Astrocyte (in vitro differentiated cells and primary cell): ENCODE data around the gene APP. TPM values are rescaled to one million over a fixed set of nuclear protein-coding genes. Genes with fewer than 3 reads are reported as not detected.
A peak's percentile ranks its signal among the peaks of the same experiment; 100 is the strongest.

Experiments
- DNase-seq: peaks from one replicate; pipeline ENCODE4 v3.0.0-alpha.2; 2010; ENCODE audit warnings: low read depth
- FAIRE-seq: peaks from 2 replicates; lab custom pipeline; 2011; peaks lifted over from hg19 to GRCh38; lab: Jason Lieb, UNC
- H2AFZ ChIP-seq: 2 replicates; pipeline ENCODE4 v1.6.0; 2012; ENCODE audit warnings: low read depth, low read length, inconsistent platforms
- H3K27ac ChIP-seq: 2 replicates; pipeline ENCODE4 v1.5.1; 2011; ENCODE audit warnings: low read depth, low read length, inconsistent platforms
- H3K27me3 ChIP-seq: 2 replicates; pipeline ENCODE4 v1.6.0; 2011; ENCODE audit warnings: low read length, inconsistent platforms; ENCODE audit not compliant: insufficient read depth
- H3K36me3 ChIP-seq: 2 replicates; pipeline ENCODE4 v1.5.1; 2011; ENCODE audit warnings: low read length, inconsistent platforms; ENCODE audit not compliant: insufficient read depth
- H3K4me1 ChIP-seq: 2 replicates; pipeline ENCODE4 v1.5.1; 2011; ENCODE audit warnings: low read length, inconsistent platforms; ENCODE audit not compliant: insufficient read depth
- H3K4me2 ChIP-seq: 2 replicates; pipeline ENCODE4 v1.6.0; 2012; ENCODE audit warnings: low read length, inconsistent platforms
- H3K4me3 ChIP-seq: 2 replicates; pipeline ENCODE4 v1.5.1; 2011; ENCODE audit warnings: low read depth, mild to moderate bottlenecking, low read length, inconsistent platforms; ENCODE audit not compliant: insufficient read depth
- H3K79me2 ChIP-seq: 2 replicates; pipeline ENCODE4 v1.6.0; 2012; ENCODE audit warnings: mild to moderate bottlenecking, low read length, inconsistent platforms; ENCODE audit not compliant: insufficient read depth
- H3K9ac ChIP-seq: 2 replicates; pipeline ENCODE4 v1.6.0; 2012; ENCODE audit warnings: mild to moderate bottlenecking, low read length, inconsistent platforms
- H3K9me3 ChIP-seq: 2 replicates; pipeline ENCODE4 v1.5.1; 2012; ENCODE audit warnings: low read depth, mild to moderate bottlenecking, low read length, inconsistent platforms; ENCODE audit not compliant: insufficient read depth
- H4K20me1 ChIP-seq: 2 replicates; pipeline ENCODE4 v1.6.0; 2012; ENCODE audit warnings: low read length, inconsistent platforms; ENCODE audit not compliant: insufficient read depth
- H3K27ac Mint-ChIP-seq: one replicate; pipeline ENCODE4 v1.8.0; 2021; ENCODE audit warnings: mild to moderate bottlenecking, mixed read lengths; ENCODE audit not compliant: unreplicated experiment
- H3K27me3 Mint-ChIP-seq: one replicate; pipeline ENCODE4 v1.8.0; 2021; ENCODE audit warnings: low read depth, mixed read lengths; ENCODE audit not compliant: unreplicated experiment
- H3K36me3 Mint-ChIP-seq: one replicate; pipeline ENCODE4 v1.8.0; 2021; ENCODE audit warnings: low read depth, mixed read lengths; ENCODE audit not compliant: unreplicated experiment
- H3K4me1 Mint-ChIP-seq: one replicate; pipeline ENCODE4 v1.8.0; 2021; ENCODE audit warnings: low read depth, mixed read lengths; ENCODE audit not compliant: unreplicated experiment
- H3K4me3 Mint-ChIP-seq: one replicate; pipeline ENCODE4 v1.8.0; 2021; ENCODE audit warnings: mild to moderate bottlenecking, moderate library complexity, mixed read lengths; ENCODE audit not compliant: unreplicated experiment
- H3K9me3 Mint-ChIP-seq: one replicate; pipeline ENCODE4 v1.8.0; 2021; ENCODE audit warnings: mild to moderate bottlenecking, mixed read lengths; ENCODE audit not compliant: unreplicated experiment
- CTCF ChIP-seq: IDR thresholded peaks from 2 replicates; pipeline ENCODE4 v1.5.1; 2011; ENCODE audit warnings: low read depth, mild to moderate bottlenecking, inconsistent platforms, low read length, moderate library complexity; ENCODE audit not compliant: insufficient read depth
- EZH2 ChIP-seq: IDR thresholded peaks from 2 replicates; pipeline ENCODE4 v1.6.1; 2012; ENCODE audit warnings: mild to moderate bottlenecking, low read length, inconsistent platforms; ENCODE audit not compliant: insufficient read depth
- total RNA-seq: library from RNA; stranded (reverse); gene quantifications from 2 replicates; pipeline ENCODE4 v1.2.1, GENCODE V29; 2021

APP gene
- total RNA-seq, 1 donor from 2014 or later, result 823 TPM

GRCh38 chr21:26153758-26154157, 16.8 kb downstream of the APP start:
- Histone ChIP-seq H3K4me1 (peaks cover 6% of the 10 kb centered on the region), H3K27ac (no peak overlapping the region), H4K20me1 (peaks cover 74% of the 10 kb centered on the region), H2AFZ (no peak overlapping the region), H3K4me3 (no peak overlapping the region), H3K4me2 (no peak overlapping the region), H3K27me3 (no peaks in the 10 kb centered on the region), H3K36me3 (no peaks in the 10 kb centered on the region), H3K79me2 (peaks cover 98% of the 10 kb centered on the region), H3K9me3 (no peaks in the 10 kb centered on the region), H3K9ac (no peak overlapping the region)
- DNase-seq, result peak; percentile 45
- Mint-ChIP-seq H3K4me1 (peaks cover 36% of the 10 kb centered on the region), H3K4me3 (no peak overlapping the region), H3K27me3 (no peaks in the 10 kb centered on the region), H3K27ac (no peak overlapping the region), H3K36me3 (peaks cover 3% of the 10 kb centered on the region), H3K9me3 (no peaks in the 10 kb centered on the region)
- TF ChIP-seq CTCF (no peak), EZH2 (no peak)
- FAIRE-seq, result peak; percentile 82

GRCh38 chr21:26148840-26149354, 21.7 kb downstream of the APP start:
- Histone ChIP-seq H3K27me3 (no peaks in the 10 kb centered on the region), H3K4me1 (peaks cover 16% of the 10 kb centered on the region), H3K9me3 (no peaks in the 10 kb centered on the region), H3K9ac (no peak overlapping the region), H3K4me2 (peak overlapping the region; percentile 47), H3K4me3 (no peak overlapping the region), H2AFZ (no peak overlapping the region), H3K79me2 (peaks cover 94% of the 10 kb centered on the region), H3K27ac (peak overlapping the region; percentile 41), H3K36me3 (no peaks in the 10 kb centered on the region), H4K20me1 (peaks cover 67% of the 10 kb centered on the region)
- TF ChIP-seq EZH2 (no peak), CTCF (no peak)
- peak overlapping the region; percentile 11 for H3K4me3 Mint-ChIP-seq
- peaks cover 33% of the 10 kb centered on the region for H3K4me1 Mint-ChIP-seq
- peak overlapping the region; percentile 91 for H3K27ac Mint-ChIP-seq
- H3K27me3 Mint-ChIP-seq, result no peaks in the 10 kb centered on the region
- DNase-seq (no peak), FAIRE-seq (no peak)
- H3K9me3 Mint-ChIP-seq, result no peaks in the 10 kb centered on the region
- peaks cover 5% of the 10 kb centered on the region for H3K36me3 Mint-ChIP-seq

DNA sequence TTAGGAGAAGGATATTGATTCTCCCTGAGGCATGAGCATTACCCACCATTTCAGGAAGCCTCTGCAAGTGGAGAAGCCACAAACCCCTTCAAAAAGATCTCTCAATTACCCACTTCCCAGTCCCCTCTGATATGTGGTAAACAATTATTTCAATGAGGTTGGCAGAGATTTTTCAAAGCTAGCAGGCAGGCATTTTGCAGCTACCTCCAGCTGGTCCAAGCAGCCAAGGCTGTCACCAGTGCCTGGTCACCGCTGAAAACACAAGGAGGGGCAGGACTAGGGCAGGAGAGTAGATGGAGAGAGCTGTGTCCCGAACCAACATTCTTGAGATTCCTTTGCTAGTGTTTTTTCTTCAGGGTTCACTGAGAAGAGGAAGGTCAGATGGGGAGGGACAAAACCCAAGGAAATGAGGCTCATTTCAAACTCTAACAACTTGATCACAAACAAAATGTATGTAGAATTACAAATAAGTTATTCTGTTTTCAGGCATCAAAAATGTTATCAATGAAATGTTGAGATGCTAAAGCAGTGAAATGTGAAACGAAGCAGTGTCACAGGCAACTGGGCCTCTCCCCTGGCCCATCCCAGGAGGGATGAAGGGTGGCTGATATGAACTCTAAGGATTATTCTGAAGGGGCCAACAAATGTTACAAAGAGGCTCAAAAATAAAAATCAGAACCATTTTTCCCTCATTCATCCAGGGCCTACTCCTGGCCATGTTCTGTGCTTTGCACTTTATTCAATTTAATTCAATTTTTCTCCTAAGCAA, 22.3 kb downstream of the APP start:
- DNase-seq (no peak), FAIRE-seq (peak; percentile 9)
- no peak overlapping the region for H3K4me3 ChIP-seq
- H3K27me3 ChIP-seq, result no peaks in the 10 kb centered on the region
- peak overlapping the region; percentile 47 for H3K4me2 ChIP-seq
- peak overlapping the region; percentile 91 for H3K27ac Mint-ChIP-seq
- no peaks in the 10 kb centered on the region for H3K9me3 ChIP-seq
- H4K20me1 ChIP-seq, result peaks cover 62% of the 10 kb centered on the region
- H3K9ac ChIP-seq, result no peak overlapping the region
- H3K79me2 ChIP-seq, result peaks cover 94% of the 10 kb centered on the region
- TF ChIP-seq EZH2, result no peak
- no peak for TF ChIP-seq CTCF
- peaks cover 16% of the 10 kb centered on the region for H3K4me1 ChIP-seq
- H3K4me3 Mint-ChIP-seq, result peak overlapping the region; percentile 45
- peaks cover 30% of the 10 kb centered on the region for H3K4me1 Mint-ChIP-seq
- no peak overlapping the region for H2AFZ ChIP-seq
- H3K27ac ChIP-seq, result peak overlapping the region; percentile 41
- no peaks in the 10 kb centered on the region for H3K36me3 ChIP-seq
- H3K27me3 Mint-ChIP-seq, result no peaks in the 10 kb centered on the region
- H3K9me3 Mint-ChIP-seq, result no peaks in the 10 kb centered on the region
- H3K36me3 Mint-ChIP-seq, result peaks cover 5% of the 10 kb centered on the region
